OCI-LY1 (cell line): ENCODE results near the gene NDUFAF8.

Experiments used
- CTCF ChIP-seq: fragments of 200-600 bp; sonication (generic), shearing (Covaris generic); IDR thresholded peaks from 2 replicates; pipeline ENCODE4 v1.5.1; 2017; ENCODE audit warnings: mild to moderate bottlenecking, antibody characterized with exemption, low read length, moderate library complexity, mixed read lengths
- EZH2 ChIP-seq: fragments of 200-600 bp; sonication (generic), shearing (Covaris generic); IDR thresholded peaks from 2 replicates; pipeline ENCODE4 v1.8.0; 2017; ENCODE audit warnings: borderline replicate concordance, mixed run types, mild to moderate bottlenecking, antibody characterized with exemption, low read length, moderate library complexity, mixed read lengths

GRCh38 chr17:81241203-81241602 is 2.1 kb downstream of the NDUFAF8 start:
- TF ChIP-seq CTCF (no peak), EZH2 (no peak)
